SK-N-MC (cell line): ENCODE data around the gene BTBD1.

ENCODE experiments used
- DNase-seq: peaks from one replicate; pipeline ENCODE4 v3.0.0-alpha.2; 2011; ENCODE audit warnings: low read depth, low spot score
- H3K27ac ChIP-seq: fragments of 200-600 bp; sonication (generic); 2 replicates; pipeline ENCODE4 v1.5.1; 2016; ENCODE audit warnings: mixed run types
- H3K36me3 ChIP-seq: fragments of 200-600 bp; sonication (generic); 2 replicates; pipeline ENCODE4 v1.6.1; 2017; ENCODE audit warnings: antibody characterized with exemption, low read length, mixed read lengths; ENCODE audit not compliant: insufficient read depth
- H3K4me3 ChIP-seq: fragments of 200-600 bp; sonication (generic); 2 replicates; pipeline ENCODE4 v1.5.1; 2016
- H3K9ac ChIP-seq: fragments of 200-600 bp; sonication (generic); 2 replicates; pipeline ENCODE4 v1.8.0; 2017; ENCODE audit warnings: mixed run types, mixed read lengths; ENCODE audit not compliant: insufficient read length
- H3K9me3 ChIP-seq: fragments of 200-600 bp; sonication (generic); 2 replicates; pipeline ENCODE4 v1.6.1; 2017; ENCODE audit warnings: low read depth, mild to moderate bottlenecking, antibody characterized with exemption, low read length, moderate library complexity, mixed read lengths
- EZH2 ChIP-seq: fragments of 200-600 bp; sonication (generic); IDR thresholded peaks from one replicate; pipeline ENCODE4 v1.6.1; 2017; ENCODE audit warnings: antibody characterized with exemption
- FOXP2 ChIP-seq: optimal IDR thresholded peaks from 2 replicates; pipeline ENCODE3; 2011; ENCODE audit warnings: mild to moderate bottlenecking, moderate library complexity; ENCODE audit not compliant: insufficient read depth; ENCODE audit errors: extremely low read length, control extremely low read depth
- POLR2AphosphoS5 ChIP-seq: IDR thresholded peaks from 2 replicates; pipeline ENCODE4 v1.6.1; 2012; ENCODE audit warnings: mild to moderate bottlenecking, low read depth, low read length, borderline replicate concordance

BTBD1 gene

GRCh38 chr15:82977076-82977475 lies 90.0 kb downstream of the BTBD1 start:
- H3K4me3 ChIP-seq = no peak overlapping the region
- no peaks in the 10 kb centered on the region for H3K36me3 ChIP-seq
- H3K27ac ChIP-seq = no peak overlapping the region
- TF ChIP-seq EZH2 (no peak), POLR2AphosphoS5 (no peak), FOXP2 (no peak)
- H3K9ac ChIP-seq = no peak overlapping the region
- no peak for DNase-seq
- H3K9me3 ChIP-seq = no peaks in the 10 kb centered on the region

- H3K36me3 ChIP-seq = no peaks in the 10 kb centered on the region
- H3K4me3 ChIP-seq = no peak overlapping the region
- no peak overlapping the region for H3K27ac ChIP-seq
- H3K9ac ChIP-seq = no peak overlapping the region
- TF ChIP-seq FOXP2 (no peak), POLR2AphosphoS5 (no peak), EZH2 (no peak)
- no peak for DNase-seq
- H3K9me3 ChIP-seq = no peaks in the 10 kb centered on the region
These were observed 94.1 kb downstream of the BTBD1 start for GRCh38 chr15:82972990-82973389.

- no peak for TF ChIP-seq POLR2AphosphoS5
- no peak for TF ChIP-seq EZH2
- no peak for TF ChIP-seq FOXP2
- Histone ChIP-seq H3K27ac (no peak overlapping the region), H3K36me3 (no peaks in the 10 kb centered on the region), H3K4me3 (no peak overlapping the region), H3K9me3 (no peaks in the 10 kb centered on the region), H3K9ac (no peak overlapping the region)
- no peak for DNase-seq
These were observed 95.7 kb downstream of the BTBD1 start for GRCh38 chr15:82971218-82971984.

GRCh38 chr15:82970696-82971095 lies 96.4 kb downstream of the BTBD1 start:
- TF ChIP-seq FOXP2 (no peak), POLR2AphosphoS5 (no peak), EZH2 (no peak)
- no peak for DNase-seq
- Histone ChIP-seq H3K27ac (no peak overlapping the region), H3K9ac (no peak overlapping the region), H3K9me3 (no peaks in the 10 kb centered on the region), H3K36me3 (no peaks in the 10 kb centered on the region), H3K4me3 (no peak overlapping the region)

- Histone ChIP-seq H3K9me3 (no peaks in the 10 kb centered on the region), H3K9ac (no peak overlapping the region), H3K27ac (no peak overlapping the region), H3K36me3 (no peaks in the 10 kb centered on the region), H3K4me3 (no peak overlapping the region)
- TF ChIP-seq EZH2 (no peak), FOXP2 (no peak), POLR2AphosphoS5 (no peak)
- no peak for DNase-seq
These were observed 96.9 kb downstream of the BTBD1 start for GRCh38 chr15:82970078-82970686.

- DNase-seq = no peak
These were observed 97.7 kb downstream of the BTBD1 start for GRCh38 chr15:82969353-82969752.

GRCh38 chr15:82968066-82968465 lies 99.0 kb downstream of the BTBD1 start:
- no peak for TF ChIP-seq POLR2AphosphoS5
- no peak for TF ChIP-seq EZH2
- TF ChIP-seq FOXP2 = no peak
- Histone ChIP-seq H3K27ac (no peak overlapping the region), H3K4me3 (no peak overlapping the region), H3K9ac (no peak overlapping the region), H3K9me3 (no peaks in the 10 kb centered on the region), H3K36me3 (no peaks in the 10 kb centered on the region)
- no peak for DNase-seq

More at GRCh38 chr15:82969353-82969752, 97.7 kb downstream of the BTBD1 start:
- Histone ChIP-seq H3K9ac (no peak overlapping the region), H3K4me3 (no peak overlapping the region), H3K27ac (no peak overlapping the region), H3K9me3 (no peaks in the 10 kb centered on the region), H3K36me3 (no peaks in the 10 kb centered on the region)
- TF ChIP-seq POLR2AphosphoS5 (no peak), FOXP2 (no peak), EZH2 (no peak)

GRCh38 chr15:82966671-82967071 lies 100.4 kb downstream of the BTBD1 start:
- H3K27ac ChIP-seq = no peak overlapping the region
- no peaks in the 10 kb centered on the region for H3K9me3 ChIP-seq
- TF ChIP-seq POLR2AphosphoS5 (no peak), FOXP2 (no peak)
- no peak overlapping the region for H3K4me3 ChIP-seq
- no peaks in the 10 kb centered on the region for H3K36me3 ChIP-seq
- H3K9ac ChIP-seq = no peak overlapping the region
- no peak for DNase-seq
